Stimulated activated CD4-positive, alpha-beta T cell treated with anti-CD3 and anti-CD28 coated beads, Interleukin-1b, Interleukin-23, amount 100 ng/mL, for 48 hours (primary cell): ENCODE data around the gene MIP.
A peak's percentile ranks its signal among the peaks of the same experiment; 100 is the strongest.
"Not testable (repeated sequence)": the region's sequence is repeated elsewhere in the genome, so short reads cannot be mapped to it uniquely, and the experiment has no call there.

Source experiments
- DNase-seq: peaks from one replicate; pipeline ENCODE4 v3.0.0-alpha.2; 2020

The MIP gene

DNA sequence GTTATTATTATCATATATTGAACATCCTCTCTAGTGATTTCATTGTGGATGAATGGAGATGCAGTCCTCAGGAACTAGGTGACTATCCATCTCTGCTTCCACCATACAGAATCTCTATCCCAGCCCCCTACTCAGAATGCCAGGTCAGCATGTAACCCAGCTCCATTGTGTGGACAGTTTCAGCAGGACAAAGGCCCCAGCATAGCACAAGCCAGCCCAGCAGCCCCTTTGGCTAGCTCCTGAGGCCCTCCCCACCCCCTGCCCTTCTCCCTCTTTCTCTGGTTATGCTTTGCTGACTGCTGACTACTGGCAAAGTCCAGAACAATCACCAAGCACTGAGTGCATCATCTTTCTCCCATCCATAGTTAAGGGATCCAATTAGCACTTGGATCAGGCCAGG, 8.1 kb upstream of the MIP start:
- no peak for DNase-seq

DNA sequence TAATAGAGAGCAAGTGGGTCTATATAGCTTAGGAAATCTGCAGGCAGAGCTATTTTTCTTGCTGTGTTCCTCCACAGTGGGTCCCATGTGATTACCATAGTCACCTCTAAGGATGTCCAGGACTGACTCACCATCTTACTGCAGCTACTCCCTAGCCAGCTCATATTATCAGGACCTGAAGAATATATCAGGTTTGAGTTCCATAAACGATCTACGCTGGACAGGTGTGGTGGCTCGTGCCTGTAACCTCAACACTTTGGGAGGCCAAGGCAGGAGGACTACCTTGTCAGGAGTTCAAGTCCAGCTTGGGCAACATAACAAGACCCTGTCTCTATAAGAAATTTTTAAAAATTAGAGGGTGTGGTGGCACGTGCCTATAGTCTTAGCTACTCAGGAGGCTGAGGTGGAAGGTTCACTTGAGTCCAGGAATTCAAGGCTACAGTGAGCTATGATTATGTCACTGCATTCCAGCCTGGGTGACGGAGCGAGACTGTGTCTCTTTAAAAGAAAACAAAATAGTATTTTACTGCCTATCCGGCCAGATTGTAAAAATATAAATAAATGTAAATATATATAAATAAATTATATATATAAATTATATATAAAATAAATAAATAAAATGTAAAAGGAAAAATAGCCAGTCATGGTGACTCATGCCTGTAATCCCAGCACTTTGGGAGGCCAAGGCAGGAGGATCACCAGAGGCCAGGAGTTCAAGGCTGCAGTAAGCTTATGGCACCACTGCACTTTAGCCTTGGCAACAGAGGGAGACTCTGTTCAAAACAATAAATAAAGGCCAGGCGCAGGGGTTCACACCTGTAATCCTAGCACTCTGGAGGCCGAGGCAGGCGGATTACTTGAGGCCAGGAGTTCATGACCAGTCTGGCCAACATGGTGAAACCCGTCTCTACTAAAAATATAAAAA, 7.0 kb upstream of the MIP start:
- no peak for DNase-seq

GRCh38 chr12:56457817-56458216, 3.4 kb upstream of the MIP start:
- no peak for DNase-seq

GRCh38 chr12:56451147-56451546, 3.3 kb downstream of the MIP start:
- no peak for DNase-seq

DNA sequence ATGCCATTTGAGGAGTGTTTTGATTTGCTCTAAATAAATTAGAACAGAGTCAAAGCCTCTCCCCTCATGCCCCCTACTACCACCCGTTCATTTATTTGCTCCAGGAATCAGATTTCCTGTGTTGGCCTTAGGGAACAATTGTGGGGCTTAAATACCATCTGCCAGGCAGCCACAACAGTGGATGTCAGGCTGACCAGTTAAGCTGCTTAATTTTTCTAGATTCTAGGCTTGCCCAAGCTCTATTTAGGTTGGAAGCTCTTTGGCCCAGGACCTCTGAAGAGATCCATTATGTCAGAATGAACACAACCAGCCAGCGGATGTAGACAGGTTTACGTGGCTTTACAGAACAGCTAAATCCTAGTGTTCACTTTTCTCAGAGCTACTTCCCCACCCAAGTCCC, 4.2 kb downstream of the MIP start:
- no peak for DNase-seq

- DNase-seq = no peak
Measured at GRCh38 chr12:56449622-56449984, 4.9 kb downstream of the MIP start.

- peak; percentile 85 for DNase-seq
Measured at GRCh38 chr12:56448860-56449621, 5.4 kb downstream of the MIP start, which contains the start of gene TIMELESS. TIMELESS (minus strand) TSS chr12:56449426; CDS start chr12:56434170, 15,256 bp downstream.

- DNase-seq = not testable (repeated sequence)
Measured at GRCh38 chr12:56443208-56443607, 11.2 kb downstream of the MIP start.

DNA sequence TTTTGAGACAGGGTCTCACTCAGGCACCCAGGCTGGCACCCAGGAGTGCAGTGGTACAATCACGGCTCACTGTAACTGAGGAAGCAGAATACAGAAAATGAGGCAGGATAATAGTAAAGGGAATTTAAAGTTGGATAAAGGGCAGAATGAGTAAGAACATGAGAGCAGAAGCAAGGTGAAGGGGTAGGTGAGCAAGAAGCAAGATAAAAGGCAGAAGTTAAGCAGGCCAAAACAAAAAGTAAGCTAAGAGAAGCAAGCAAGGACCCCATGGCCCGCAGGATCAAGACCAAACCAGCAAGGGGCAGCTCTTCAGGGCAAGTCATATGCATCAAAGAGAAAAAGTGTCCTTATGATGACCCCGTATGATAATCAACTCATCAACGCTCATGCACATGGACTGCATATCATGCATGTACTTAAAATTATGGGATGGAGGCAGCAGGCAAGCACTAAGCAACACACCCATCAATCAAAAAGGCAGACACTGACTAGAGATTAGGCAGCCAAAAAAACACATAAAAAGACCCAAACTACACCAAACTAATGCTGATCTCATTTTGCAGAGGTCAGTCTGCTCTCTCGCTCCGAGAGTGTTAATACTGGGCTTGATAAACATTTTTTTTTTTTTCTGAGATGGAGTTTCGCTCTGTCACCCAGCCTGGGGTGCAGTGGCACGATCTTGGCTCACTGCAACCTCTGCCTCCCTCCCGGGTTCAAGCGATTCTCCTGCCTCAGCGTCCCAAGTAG, 16.9 kb downstream of the MIP start:
- no peak for DNase-seq

GRCh38 chr12:56434828-56435227, 19.6 kb downstream of the MIP start:
- no peak for DNase-seq

GRCh38 chr12:56431850-56432249, 22.6 kb downstream of the MIP start:
- no peak for DNase-seq

GRCh38 chr12:56431288-56431687, 23.2 kb downstream of the MIP start:
- no peak for DNase-seq

DNA sequence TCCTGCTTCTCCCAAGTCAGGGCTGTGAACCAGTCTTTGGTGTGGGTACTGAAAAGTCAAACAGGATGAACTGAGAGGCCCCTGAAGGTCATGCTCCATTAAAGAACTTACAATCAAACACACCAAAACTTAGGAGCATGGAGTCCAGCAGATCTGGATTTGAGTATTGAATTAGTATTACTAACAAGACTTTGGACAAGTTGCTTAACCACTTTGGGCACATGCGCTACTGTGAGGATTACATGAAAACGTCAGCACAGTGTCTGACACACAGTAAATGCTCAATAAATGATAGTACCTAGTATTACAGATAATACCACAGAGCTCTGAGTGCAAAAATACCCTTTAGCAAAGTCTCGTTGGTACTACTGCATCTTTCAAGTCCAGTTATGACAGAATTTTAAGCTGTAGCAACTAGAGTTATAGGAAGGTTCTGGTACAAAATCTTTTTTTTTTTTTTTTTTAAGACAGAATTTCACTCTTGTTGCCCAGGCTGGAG, 28.5 kb downstream of the MIP start:
- no peak for DNase-seq

DNA sequence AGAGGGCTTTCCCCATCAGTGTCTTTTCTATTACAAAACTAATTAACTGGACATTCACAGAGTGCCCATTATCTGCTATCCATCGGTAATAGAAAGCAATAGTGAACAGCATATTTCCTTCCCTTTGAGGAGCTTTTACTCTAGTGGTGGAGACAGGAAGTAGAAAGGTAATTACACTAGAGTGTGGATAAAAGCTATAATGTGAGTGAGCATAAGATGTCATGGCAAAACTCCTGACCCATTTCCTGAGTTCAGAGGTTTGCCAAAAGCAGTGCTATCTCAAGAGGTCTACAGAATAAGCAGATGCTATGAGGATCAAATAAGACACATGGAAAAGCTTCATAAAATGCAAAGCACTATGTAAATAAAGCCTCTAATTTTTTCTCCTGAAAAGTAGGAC, 29.3 kb downstream of the MIP start:
- DNase-seq = no peak

GRCh38 chr12:56420411-56420810, 34.0 kb downstream of the MIP start:
- no peak for DNase-seq

- DNase-seq = no peak
Measured at GRCh38 chr12:56417739-56418138, 36.7 kb downstream of the MIP start.

DNA sequence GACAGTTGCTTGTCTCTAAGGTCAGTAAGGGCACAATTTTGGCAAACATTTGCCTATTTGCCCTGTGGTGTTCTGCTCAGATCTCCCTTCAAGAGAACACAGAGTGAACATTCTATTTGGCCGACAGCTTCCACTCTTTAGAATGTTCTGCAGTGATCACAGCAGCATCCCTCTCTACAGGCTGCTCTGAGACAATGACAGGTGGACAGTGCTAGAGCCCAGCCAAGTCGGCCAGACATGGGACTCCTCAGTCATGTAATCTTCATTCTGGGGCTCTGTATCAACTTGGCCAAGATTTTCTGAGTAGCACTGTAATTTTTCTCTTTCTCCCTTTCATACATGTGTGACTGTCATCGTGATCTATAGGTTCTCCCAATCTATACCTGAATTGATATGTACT, 40.1 kb downstream of the MIP start:
- DNase-seq = no peak

- DNase-seq = no peak
Measured at GRCh38 chr12:56413392-56413791, 41.1 kb downstream of the MIP start.

GRCh38 chr12:56411781-56412639, 42.4 kb downstream of the MIP start:
- no peak for DNase-seq

- DNase-seq = no peak
Measured at GRCh38 chr12:56410768-56411167, 43.7 kb downstream of the MIP start.

DNA sequence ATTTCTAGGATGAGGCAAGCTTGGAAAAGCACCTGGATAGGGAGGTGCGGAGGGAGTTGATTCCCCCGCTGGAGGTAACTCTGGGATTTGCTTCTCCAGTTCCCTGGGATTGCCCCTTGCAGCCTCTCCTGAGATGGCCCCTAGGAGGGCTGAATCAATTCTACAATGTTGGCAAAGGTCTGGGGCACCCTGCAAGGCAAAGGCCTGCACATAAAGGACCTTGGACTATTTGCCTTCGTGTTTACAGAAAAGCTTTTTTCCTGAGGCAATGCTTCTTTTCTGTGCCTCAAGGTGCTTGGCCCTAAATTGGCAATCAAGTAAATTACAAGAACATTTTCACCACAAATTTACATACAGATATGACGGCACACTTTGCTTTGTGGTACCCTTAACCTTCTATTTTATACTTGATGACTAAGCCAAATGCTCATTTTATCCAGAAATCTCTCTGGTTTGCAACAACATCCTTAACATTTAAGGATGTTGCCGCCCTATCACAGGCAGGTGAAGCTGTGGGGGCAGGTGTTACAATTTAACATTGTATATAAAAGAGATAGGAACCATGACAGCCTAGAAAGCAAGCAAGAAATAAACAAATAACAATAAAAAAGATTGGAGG, 45.5 kb downstream of the MIP start:
- DNase-seq = no peak

- DNase-seq = not testable (repeated sequence)
Measured at GRCh38 chr12:56404227-56404626, 50.2 kb downstream of the MIP start.
